HG03521 (cell line): Measurements from ENCODE around the gene RRAS2.

Experiments used
- ATAC-seq: cut with Tn5 transposase; IDR thresholded peaks from one replicate; pipeline ENCODE4 v1.9.1; 2021; ENCODE audit warnings: mild to moderate bottlenecking, moderate library complexity; ENCODE audit not compliant: unreplicated experiment

The RRAS2 gene

DNA sequence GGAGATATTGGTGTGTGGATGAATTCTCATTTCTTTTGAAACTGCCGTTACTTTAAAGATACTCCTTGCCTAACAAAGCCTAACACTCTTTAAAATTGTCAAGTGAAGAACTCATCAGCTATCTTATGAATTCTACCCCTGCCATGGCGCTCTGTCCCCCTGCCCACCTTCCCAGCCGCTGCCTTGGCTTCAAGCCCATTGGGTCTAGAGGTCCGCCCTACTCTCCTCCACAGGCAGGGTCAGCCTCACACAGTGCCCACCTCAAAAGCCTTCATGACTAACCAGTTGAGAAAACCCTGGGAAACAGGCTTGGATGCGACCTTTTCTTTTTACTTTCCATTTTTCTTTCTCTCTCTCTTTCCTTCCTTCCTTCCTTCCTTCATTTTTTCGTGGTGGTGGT is 128.6 kb downstream of the RRAS2 start:
- no peak for ATAC-seq

DNA sequence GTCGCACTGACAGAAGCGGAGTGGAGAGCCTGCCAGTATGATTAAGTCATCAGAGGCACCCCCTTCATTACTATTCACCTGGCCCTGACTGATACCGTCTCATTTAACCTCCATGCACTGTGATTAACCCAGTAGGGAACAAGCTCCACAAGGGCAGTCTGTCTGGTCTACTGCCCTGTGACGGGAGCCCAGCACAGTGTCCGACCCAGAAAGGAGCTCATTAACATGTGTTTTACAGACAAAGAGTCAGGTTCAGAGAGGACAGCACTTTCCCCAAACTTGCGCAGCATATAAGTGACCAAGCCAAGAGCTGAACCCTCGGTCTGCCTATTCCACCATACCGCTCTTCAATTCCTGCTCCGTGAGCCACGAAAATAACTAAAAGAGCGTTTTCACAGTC is 129.5 kb downstream of the RRAS2 start:
- no peak for ATAC-seq

DNA sequence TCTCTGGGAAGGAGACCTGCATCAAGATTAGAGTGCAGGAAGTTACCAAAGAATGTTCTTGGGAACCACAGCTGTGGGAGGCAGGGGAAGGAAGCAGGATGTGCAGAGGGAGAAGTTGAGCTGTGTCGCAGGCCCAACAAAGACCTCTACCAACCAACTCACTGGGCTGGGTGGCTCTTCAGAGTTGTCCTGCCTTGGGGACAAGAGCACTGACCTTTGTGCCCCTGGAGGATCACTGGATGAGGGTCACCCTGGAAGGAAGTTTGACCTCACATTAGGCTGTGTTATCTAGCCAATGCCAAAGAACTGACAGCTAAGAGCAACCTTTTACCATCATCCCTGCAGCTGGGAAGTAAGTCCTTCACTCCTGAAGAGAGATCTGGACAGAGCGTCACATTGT is 130.6 kb downstream of the RRAS2 start:
- no peak for ATAC-seq
